Measurements from ENCODE around the gene CPHXL2.

The CPHXL2 gene

GRCh38 chr16:75630052-75630451 is 46.8 kb downstream of the CPHXL2 start:
- H3K9ac ChIP-seq (ENCODE audit: insufficient read length), result no peak overlapping the region
- no peak for DNase-seq (ENCODE audit: low read depth, low spot score)
- no peak overlapping the region for H3K4me3 ChIP-seq
- H3K36me3 ChIP-seq (ENCODE audit: insufficient read depth, low read length), result peaks cover 65% of the 10 kb centered on the region
- TF ChIP-seq FOXP2 (optimal IDR thresholded peaks at IDR 0.05; ENCODE audit: control extremely low read depth, extremely low read length, insufficient read depth), result no peak
- no peak for TF ChIP-seq POLR2AphosphoS5 (IDR thresholded peaks at IDR 0.05; ENCODE audit: borderline replicate concordance, low read depth, low read length)
- TF ChIP-seq EZH2 (IDR thresholded peaks at IDR 0.05), result no peak
- H3K9me3 ChIP-seq (ENCODE audit: low read depth, low read length), result no peaks in the 10 kb centered on the region
- no peak overlapping the region for H3K27ac ChIP-seq

DNA sequence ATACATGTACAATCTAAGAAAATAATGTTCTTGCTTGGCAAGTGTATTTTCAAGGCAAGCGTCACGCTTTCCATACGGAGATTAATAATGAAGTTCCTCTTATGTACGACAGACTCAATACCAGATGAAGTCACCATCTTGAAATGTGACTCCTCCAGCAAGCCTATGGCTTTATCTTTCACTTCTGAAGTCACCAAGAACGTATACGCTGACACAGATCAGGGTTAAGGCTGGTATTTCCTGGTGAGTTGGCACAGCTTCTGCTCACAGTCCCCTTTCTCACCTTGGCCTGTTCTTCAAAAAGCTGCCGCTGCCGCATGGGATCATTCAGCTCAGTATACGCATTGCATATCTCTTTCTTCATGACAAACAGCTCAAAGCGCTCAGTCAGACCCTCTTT is 47.7 kb downstream of the CPHXL2 start:
- no peaks in the 10 kb centered on the region for H3K9me3 ChIP-seq (ENCODE audit: low read depth, low read length)
- no peak for TF ChIP-seq FOXP2 (optimal IDR thresholded peaks at IDR 0.05; ENCODE audit: control extremely low read depth, extremely low read length, insufficient read depth)
- no peak for TF ChIP-seq EZH2 (IDR thresholded peaks at IDR 0.05)
- no peak overlapping the region for H3K27ac ChIP-seq
- H3K36me3 ChIP-seq (ENCODE audit: insufficient read depth, low read length), result peaks cover 60% of the 10 kb centered on the region
- H3K9ac ChIP-seq (ENCODE audit: insufficient read length), result no peak overlapping the region
- no peak for DNase-seq (ENCODE audit: low read depth, low spot score)
- H3K4me3 ChIP-seq, result no peak overlapping the region

- Histone ChIP-seq H3K27ac (peak overlapping the region; percentile 64; the same call in 1 of the 2 replicates), H3K9ac (ENCODE audit: insufficient read length) (no peak overlapping the region), H3K36me3 (ENCODE audit: insufficient read depth, low read length) (peaks cover 52% of the 10 kb centered on the region), H3K9me3 (ENCODE audit: low read depth, low read length) (no peaks in the 10 kb centered on the region), H3K4me3 (no peak overlapping the region)
- TF ChIP-seq EZH2 (IDR thresholded peaks at IDR 0.05), result no peak
- no peak for TF ChIP-seq POLR2AphosphoS5 (IDR thresholded peaks at IDR 0.05; ENCODE audit: borderline replicate concordance, low read depth, low read length)
- no peak for TF ChIP-seq FOXP2 (optimal IDR thresholded peaks at IDR 0.05; ENCODE audit: control extremely low read depth, extremely low read length, insufficient read depth)
- DNase-seq (ENCODE audit: low read depth, low spot score), result no peak
These were observed 48.5 kb downstream of the CPHXL2 start for GRCh38 chr16:75628351-75628750.

GRCh38 chr16:75627851-75628250 is 49.0 kb downstream of the CPHXL2 start:
- Histone ChIP-seq H3K4me3 (no peak overlapping the region), H3K9me3 (ENCODE audit: low read depth, low read length) (no peaks in the 10 kb centered on the region), H3K36me3 (ENCODE audit: insufficient read depth, low read length) (peaks cover 48% of the 10 kb centered on the region), H3K9ac (ENCODE audit: insufficient read length) (no peak overlapping the region), H3K27ac (peak overlapping the region; percentile 64; the same call in 1 of the 2 replicates)
- DNase-seq (ENCODE audit: low read depth, low spot score), result no peak
- TF ChIP-seq FOXP2 (optimal IDR thresholded peaks at IDR 0.05; ENCODE audit: control extremely low read depth, extremely low read length, insufficient read depth) (no peak), POLR2AphosphoS5 (IDR thresholded peaks at IDR 0.05; ENCODE audit: borderline replicate concordance, low read depth, low read length) (no peak), EZH2 (IDR thresholded peaks at IDR 0.05) (no peak)

- no peak for DNase-seq (ENCODE audit: low read depth, low spot score)
- H3K9ac ChIP-seq (ENCODE audit: insufficient read length), result no peak overlapping the region
- TF ChIP-seq POLR2AphosphoS5 (IDR thresholded peaks at IDR 0.05; ENCODE audit: borderline replicate concordance, low read depth, low read length) (no peak), FOXP2 (optimal IDR thresholded peaks at IDR 0.05; ENCODE audit: control extremely low read depth, extremely low read length, insufficient read depth) (no peak), EZH2 (IDR thresholded peaks at IDR 0.05) (no peak)
- no peak overlapping the region for H3K27ac ChIP-seq
- no peaks in the 10 kb centered on the region for H3K9me3 ChIP-seq (ENCODE audit: low read depth, low read length)
- peaks cover 40% of the 10 kb centered on the region for H3K36me3 ChIP-seq (ENCODE audit: insufficient read depth, low read length)
- H3K4me3 ChIP-seq, result no peak overlapping the region
These were observed 50.0 kb downstream of the CPHXL2 start for GRCh38 chr16:75626806-75627205.

GRCh38 chr16:75624921-75625334 is 51.9 kb downstream of the CPHXL2 start:
- TF ChIP-seq POLR2AphosphoS5 (IDR thresholded peaks at IDR 0.05; ENCODE audit: borderline replicate concordance, low read depth, low read length), result no peak
- TF ChIP-seq FOXP2 (optimal IDR thresholded peaks at IDR 0.05; ENCODE audit: control extremely low read depth, extremely low read length, insufficient read depth), result no peak
- no peak for TF ChIP-seq EZH2 (IDR thresholded peaks at IDR 0.05)
- H3K9me3 ChIP-seq (ENCODE audit: low read depth, low read length), result no peaks in the 10 kb centered on the region
- no peak overlapping the region; the same call in 1 of the 2 replicates for H3K27ac ChIP-seq
- H3K9ac ChIP-seq (ENCODE audit: insufficient read length), result no peak overlapping the region
- H3K4me3 ChIP-seq, result no peak overlapping the region
- peaks cover 26% of the 10 kb centered on the region for H3K36me3 ChIP-seq (ENCODE audit: insufficient read depth, low read length)
- DNase-seq (ENCODE audit: low read depth, low spot score), result no peak

- TF ChIP-seq POLR2AphosphoS5 (IDR thresholded peaks at IDR 0.05; ENCODE audit: borderline replicate concordance, low read depth, low read length) (peak; percentile 88), FOXP2 (optimal IDR thresholded peaks at IDR 0.05; ENCODE audit: control extremely low read depth, extremely low read length, insufficient read depth) (no peak)
- DNase-seq (ENCODE audit: low read depth, low spot score), result no peak
- peak within 1 kb of the TSS; percentile 70; the same call in 1 of the 2 replicates for H3K27ac ChIP-seq
- peak within 1 kb of the TSS; percentile 87 for H3K9ac ChIP-seq (ENCODE audit: insufficient read length)
- H3K9me3 ChIP-seq (ENCODE audit: low read depth, low read length), result no peaks in the 10 kb centered on the region
- peak within 1 kb of the TSS; percentile 83 for H3K4me3 ChIP-seq
- H3K36me3 ChIP-seq (ENCODE audit: insufficient read depth, low read length), result peaks cover 12% of the 10 kb centered on the region; the same call in 1 of the 2 replicates
These were observed 53.8 kb downstream of the CPHXL2 start, which contains the start of gene ADAT1 for GRCh38 chr16:75622761-75623605. Gene ADAT1 (minus strand): TSS chr16:75623281. CDS start chr16:75620799, 2,482 bp downstream.

DNA sequence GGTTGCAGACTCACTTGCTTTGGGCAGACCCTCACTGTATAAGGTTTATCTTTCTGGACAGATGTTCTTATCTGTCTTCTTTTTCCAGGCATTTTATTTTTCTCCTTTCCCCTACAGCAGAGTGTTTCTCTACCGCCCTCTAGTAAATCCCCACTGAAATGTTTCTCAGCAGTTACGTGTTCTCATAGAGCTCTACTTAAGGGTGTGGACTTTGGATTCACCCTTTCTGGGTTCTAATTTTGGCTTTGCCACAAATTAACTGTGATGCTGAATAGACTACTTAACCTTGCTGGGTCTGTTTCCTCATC is 55.7 kb downstream of the CPHXL2 start:
- Histone ChIP-seq H3K9me3 (ENCODE audit: low read depth, low read length) (no peaks in the 10 kb centered on the region), H3K9ac (ENCODE audit: insufficient read length) (no peak overlapping the region), H3K36me3 (ENCODE audit: insufficient read depth, low read length) (peaks cover 1% of the 10 kb centered on the region; the same call in 1 of the 2 replicates), H3K27ac (no peak overlapping the region), H3K4me3 (no peak overlapping the region)
- TF ChIP-seq EZH2 (IDR thresholded peaks at IDR 0.05) (no peak), POLR2AphosphoS5 (IDR thresholded peaks at IDR 0.05; ENCODE audit: borderline replicate concordance, low read depth, low read length) (no peak), FOXP2 (optimal IDR thresholded peaks at IDR 0.05; ENCODE audit: control extremely low read depth, extremely low read length, insufficient read depth) (no peak)
- DNase-seq (ENCODE audit: low read depth, low spot score), result no peak

All from SK-N-MC (cell line).